DND-41 (cell line): ENCODE results near the gene RIMBP3B.
"Not testable (repeated sequence)": the region's sequence is repeated elsewhere in the genome, so short reads cannot be mapped to it uniquely, and the experiment has no call there.

Experiments
- CTCF ChIP-seq: IDR thresholded peaks from 2 replicates; pipeline ENCODE4 v1.5.1; 2012; ENCODE audit warnings: borderline replicate concordance, low read length, moderate library complexity, mild to moderate bottlenecking; ENCODE audit not compliant: poor library complexity, severe bottlenecking; ENCODE audit errors: extremely low read depth
- EZH2 ChIP-seq: IDR thresholded peaks from 3 replicates; pipeline ENCODE4 v1.6.1; 2012; ENCODE audit warnings: borderline replicate concordance, low read depth, mild to moderate bottlenecking, moderate library complexity, low read length, inconsistent platforms; ENCODE audit not compliant: severe bottlenecking

GRCh38 chr22:21362473-21362872 is 21.1 kb upstream of the RIMBP3B start:
- TF ChIP-seq CTCF, EZH2: not testable (repeated sequence)
